ENCODE measurements around the gene SH3PXD2A. TPM values are rescaled to one million over a fixed set of nuclear protein-coding genes. Genes with fewer than 3 reads are reported as not detected.

Gene SH3PXD2A
- total RNA-seq, 1 donor from 2014 or later, result 51.3 TPM

GRCh38 chr10:103572347-103573204, 282.8 kb downstream of the SH3PXD2A start:
- no peak for DNase-seq (ENCODE audit: low spot score)

- DNase-seq (ENCODE audit: low spot score), result no peak
Measured at GRCh38 chr10:103571656-103571975, 283.8 kb downstream of the SH3PXD2A start.

GRCh38 chr10:103570844-103571655, 284.3 kb downstream of the SH3PXD2A start:
- DNase-seq (ENCODE audit: low spot score), result no peak

GRCh38 chr10:103569896-103570295, 285.5 kb downstream of the SH3PXD2A start:
- no peak for DNase-seq (ENCODE audit: low spot score)

- no peak for DNase-seq (ENCODE audit: low spot score)
Measured at GRCh38 chr10:103568505-103568904, 286.9 kb downstream of the SH3PXD2A start.

- DNase-seq (ENCODE audit: low spot score), result no peak
Measured at GRCh38 chr10:103566536-103566935, 288.8 kb downstream of the SH3PXD2A start.

GRCh38 chr10:103564776-103565520, 290.4 kb downstream of the SH3PXD2A start:
- DNase-seq (ENCODE audit: low spot score), result no peak

GRCh38 chr10:103564116-103564501, 291.3 kb downstream of the SH3PXD2A start:
- no peak for DNase-seq (ENCODE audit: low spot score)

GRCh38 chr10:103563231-103564115, 291.9 kb downstream of the SH3PXD2A start:
- no peak for DNase-seq (ENCODE audit: low spot score)

GRCh38 chr10:103562383-103562782, 293.0 kb downstream of the SH3PXD2A start:
- DNase-seq (ENCODE audit: low spot score), result no peak

- no peak for DNase-seq (ENCODE audit: low spot score)
Measured at GRCh38 chr10:103560886-103561285, 294.5 kb downstream of the SH3PXD2A start.

- no peak for DNase-seq (ENCODE audit: low spot score)
Measured at GRCh38 chr10:103559776-103560175, 295.6 kb downstream of the SH3PXD2A start.

- DNase-seq (ENCODE audit: low spot score), result no peak
Measured at GRCh38 chr10:103558911-103559310, 296.5 kb downstream of the SH3PXD2A start.

- DNase-seq (ENCODE audit: low spot score), result no peak
Measured at GRCh38 chr10:103557455-103557854, 297.9 kb downstream of the SH3PXD2A start.

- no peak for DNase-seq (ENCODE audit: low spot score)
Measured at GRCh38 chr10:103556383-103557007, 298.9 kb downstream of the SH3PXD2A start.

- DNase-seq (ENCODE audit: low spot score), result no peak
Measured at GRCh38 chr10:103555712-103556111, 299.7 kb downstream of the SH3PXD2A start.

- DNase-seq (ENCODE audit: low spot score), result no peak
Measured at GRCh38 chr10:103555325-103555649, 300.1 kb downstream of the SH3PXD2A start.

GRCh38 chr10:103554488-103555324, 300.7 kb downstream of the SH3PXD2A start:
- DNase-seq (ENCODE audit: low spot score), result no peak

GRCh38 chr10:103553743-103554487, 301.5 kb downstream of the SH3PXD2A start:
- no peak for DNase-seq (ENCODE audit: low spot score)

Data from mesenteric fat pad (tissue), 1 donor.